GM18873 (cell line): ENCODE data around the gene RBM20.
A peak's percentile ranks its signal among the peaks of the same experiment; 100 is the strongest.
"Not testable (repeated sequence)": the region's sequence is repeated elsewhere in the genome, so short reads cannot be mapped to it uniquely, and the experiment has no call there.

Source experiments
- ATAC-seq: cut with Tn5 transposase; IDR thresholded peaks from one replicate; pipeline ENCODE4 v1.9.1; 2021; ENCODE audit warnings: mild to moderate bottlenecking, moderate library complexity, moderate number of reproducible peaks; ENCODE audit not compliant: unreplicated experiment, low FRiP score

Gene RBM20

DNA sequence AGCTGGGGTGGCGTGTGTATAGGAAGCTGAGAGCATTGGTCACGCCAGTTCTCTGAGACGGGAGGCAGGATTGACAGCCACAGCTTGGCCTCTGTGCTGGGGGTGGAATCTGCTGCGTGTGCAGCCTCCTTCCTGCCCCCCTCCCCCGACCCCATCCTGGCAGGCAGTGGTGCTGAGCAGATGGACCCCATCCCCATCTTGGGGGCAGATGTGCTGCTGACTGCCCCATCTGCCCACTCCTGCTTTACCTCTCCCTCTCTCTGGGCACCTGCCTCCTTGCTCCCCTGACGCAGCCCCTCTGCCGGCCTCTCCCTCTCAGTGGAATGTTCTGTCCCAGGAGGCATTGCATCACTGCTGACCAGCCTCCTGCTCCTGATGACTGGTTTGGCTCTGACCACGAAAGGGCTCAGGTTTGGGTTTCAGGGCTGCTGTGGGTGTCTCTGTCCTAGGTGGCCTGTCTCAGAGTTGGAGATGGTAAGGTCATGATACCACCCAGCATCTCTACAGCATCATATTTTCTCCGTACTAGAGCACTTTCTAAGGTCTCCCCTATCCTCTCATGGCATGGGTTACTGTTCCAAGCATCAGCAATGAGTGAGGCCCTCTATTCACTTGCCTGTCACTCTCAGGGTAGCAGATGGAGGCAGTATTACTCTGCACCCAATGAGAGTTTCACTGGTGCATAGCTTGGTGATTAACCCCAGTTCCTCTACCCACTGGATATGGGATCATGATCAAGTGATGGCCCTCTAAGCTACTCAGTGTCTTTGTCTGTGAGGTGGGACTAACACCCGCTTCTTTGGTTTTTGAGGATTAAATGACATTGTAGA is 81.9 kb downstream of the RBM20 start:
- ATAC-seq, result no peak

DNA sequence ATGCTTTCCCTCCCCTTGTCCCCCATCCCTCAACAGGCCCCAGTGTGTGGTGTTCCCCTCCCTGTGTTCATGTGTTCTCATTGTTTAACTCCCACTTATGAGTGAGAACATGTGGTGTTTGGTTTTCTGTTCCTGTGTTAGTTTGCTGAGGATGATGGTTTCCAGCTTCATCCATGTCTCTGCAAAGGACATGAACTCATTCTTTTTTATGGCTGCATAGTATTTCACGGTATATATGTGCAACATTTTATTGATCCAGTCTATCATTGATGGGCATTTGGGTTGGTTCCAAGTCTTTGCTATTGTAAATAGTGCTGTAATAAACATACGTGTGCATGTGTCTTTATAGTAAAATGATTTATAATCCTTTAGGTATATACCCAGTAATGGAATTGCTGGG is 83.6 kb downstream of the RBM20 start:
- not testable (repeated sequence) for ATAC-seq

DNA sequence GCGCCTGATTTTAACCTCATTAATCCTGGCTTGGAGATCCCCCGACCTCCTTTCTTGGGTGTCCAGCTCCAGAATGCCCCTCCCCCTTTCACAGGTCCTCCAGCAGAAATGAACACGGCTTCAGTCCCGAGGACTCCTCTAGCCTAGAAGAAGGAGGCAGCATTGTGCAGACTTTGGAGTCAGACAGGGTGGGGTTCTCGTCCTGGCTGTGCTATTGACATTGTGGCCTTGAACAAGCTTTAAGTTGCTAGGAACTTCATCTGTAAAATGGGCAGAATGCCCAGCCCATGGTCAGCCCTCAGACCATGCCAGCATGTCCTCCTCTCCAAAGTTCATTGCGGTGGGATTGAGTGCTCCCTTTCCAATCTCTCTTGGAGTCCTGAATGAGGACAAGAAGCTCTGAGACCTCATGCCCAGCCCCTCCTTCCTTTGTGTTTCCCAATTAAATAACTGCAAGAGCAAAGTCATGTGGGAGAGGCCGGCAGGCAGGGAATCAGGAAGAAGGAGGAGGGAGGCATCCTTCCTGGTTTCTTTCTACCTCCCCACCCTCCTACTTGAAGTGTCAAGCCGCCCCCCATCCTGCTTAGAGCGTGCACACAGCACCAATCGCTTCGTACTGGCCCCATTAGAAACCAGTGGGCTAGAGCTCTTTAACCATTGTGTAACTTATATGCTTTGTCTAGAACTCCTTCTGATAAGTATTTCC is 86.4 kb downstream of the RBM20 start:
- no peak for ATAC-seq

DNA sequence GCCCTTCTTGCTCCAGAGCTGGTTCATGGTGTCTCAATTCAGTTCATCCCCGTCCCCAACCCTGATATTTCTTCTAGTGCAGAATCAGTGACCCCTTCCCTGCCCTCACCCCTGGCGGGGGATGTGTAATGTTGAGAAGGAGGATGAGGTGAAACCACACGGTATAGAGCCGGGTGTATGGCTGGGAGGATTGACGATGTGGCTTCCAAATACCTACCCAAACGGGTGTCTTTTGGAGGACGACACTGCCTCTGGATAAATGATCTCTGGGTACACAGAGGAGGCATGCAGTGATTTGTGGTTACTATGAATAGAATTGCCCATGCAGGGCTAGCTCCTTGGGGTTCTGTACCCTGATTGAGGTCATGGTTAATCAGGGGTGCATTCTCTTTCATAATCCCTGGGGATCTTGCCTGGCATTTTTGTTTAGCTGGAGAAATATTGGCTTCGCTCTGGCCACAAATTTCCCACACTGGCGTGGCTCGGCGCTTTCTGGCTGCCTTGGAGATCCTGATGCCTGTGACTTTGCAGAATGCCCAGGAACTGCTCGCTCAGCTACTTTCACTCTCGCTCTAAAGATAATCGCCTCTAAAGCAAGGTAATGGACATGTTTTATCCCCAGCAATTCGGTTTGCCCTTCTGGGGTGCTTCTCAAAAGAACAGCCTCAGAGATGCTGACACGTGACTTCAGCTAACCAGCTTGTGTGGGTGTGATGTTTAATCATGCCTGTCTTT is 89.2 kb downstream of the RBM20 start:
- ATAC-seq, result no peak

DNA sequence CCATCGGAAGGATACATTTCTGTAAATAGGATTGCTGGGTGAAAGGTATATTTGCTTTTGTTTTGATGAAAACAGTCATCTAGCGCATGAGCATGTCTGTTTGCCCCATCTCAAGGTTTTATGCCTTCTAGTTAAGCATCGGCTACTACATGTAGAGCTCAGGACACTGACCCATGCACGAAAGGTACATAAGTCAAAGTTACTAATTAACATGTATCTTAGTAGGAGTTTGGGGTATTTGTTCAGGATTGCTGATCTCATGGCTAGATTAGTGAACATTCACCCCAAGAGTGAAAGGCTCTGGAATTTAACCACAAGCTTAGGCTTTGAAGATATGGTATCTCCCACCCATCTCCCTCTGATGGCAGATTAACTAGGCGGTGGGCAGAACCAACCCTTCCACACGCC is 91.5 kb downstream of the RBM20 start:
- ATAC-seq, result no peak

DNA sequence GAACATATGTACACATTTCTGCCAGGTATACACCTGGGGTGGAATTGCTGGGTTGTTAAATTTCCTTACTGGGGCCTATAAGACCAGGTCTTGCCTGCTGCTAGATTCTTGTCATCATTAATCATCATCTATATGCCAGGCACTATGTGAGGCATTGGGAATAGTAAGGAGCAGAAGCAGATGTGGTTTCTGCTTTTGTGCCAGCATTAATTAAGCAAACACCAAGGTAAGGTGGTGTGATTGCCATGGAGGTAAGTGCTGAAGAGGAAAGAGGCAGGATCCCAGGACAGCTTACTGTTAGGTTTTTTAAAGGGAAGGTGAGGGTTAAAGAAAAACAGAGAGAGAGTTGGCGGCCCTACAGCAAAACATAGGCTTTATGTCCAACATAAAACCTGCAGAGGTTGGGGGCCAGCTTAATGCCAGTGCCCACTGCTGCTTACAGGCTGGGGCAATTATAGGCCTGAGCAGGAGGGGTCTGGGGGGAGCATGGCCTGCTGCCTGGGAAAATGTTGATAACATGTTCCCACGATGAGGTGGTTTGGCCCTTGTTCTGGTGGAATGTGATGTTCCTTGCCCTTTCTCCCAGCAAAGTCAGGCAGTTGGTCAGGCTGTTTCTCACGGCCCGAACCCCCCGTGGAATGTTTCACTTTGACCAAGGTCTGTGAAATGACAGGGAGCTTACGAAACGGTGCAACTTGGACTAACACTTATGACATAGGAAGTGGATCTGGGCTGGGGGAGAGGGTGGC is 93.9 kb downstream of the RBM20 start:
- no peak for ATAC-seq

DNA sequence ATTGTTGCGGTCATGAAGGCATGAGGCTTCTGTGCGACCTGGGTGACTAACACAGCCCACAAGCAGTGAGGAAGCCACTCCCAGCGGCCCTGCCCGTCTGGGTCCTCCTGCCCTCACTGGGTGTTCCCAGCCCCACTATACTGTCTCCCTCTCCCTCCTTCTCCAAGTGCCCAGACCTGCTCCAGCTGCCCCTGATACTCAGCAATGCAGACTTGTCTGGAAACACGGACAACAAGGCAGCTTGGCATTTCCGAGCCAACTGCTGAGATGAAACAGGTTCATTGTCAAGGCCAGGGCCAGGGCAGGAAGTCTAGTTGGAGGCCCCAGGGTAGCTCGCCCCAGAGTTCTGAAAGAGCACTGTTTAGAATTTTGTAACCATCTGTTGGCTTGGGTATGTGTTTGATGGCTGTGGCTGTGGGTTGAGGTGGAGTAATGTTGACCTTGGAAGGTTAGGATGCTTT is 95.7 kb downstream of the RBM20 start:
- no peak for ATAC-seq

DNA sequence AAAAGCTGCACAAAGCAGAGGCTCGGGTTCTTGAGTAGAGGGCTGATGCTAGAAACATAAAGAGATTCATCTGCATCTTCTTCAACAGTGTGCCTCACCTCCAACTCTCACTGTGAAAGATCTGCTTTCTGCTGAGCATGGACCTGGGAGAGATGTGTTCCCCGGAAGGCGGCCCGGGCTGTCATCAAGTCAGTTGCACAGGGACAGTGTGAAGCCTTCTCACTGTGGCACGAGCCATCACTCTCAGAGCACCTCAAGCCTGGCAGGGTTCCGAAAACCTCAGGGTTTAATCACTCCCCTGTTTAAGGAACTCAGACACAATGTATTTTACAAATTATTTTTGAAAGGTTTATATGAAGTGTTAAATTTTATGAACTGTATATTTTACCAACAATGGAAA is 98.7 kb downstream of the RBM20 start:
- no peak for ATAC-seq

DNA sequence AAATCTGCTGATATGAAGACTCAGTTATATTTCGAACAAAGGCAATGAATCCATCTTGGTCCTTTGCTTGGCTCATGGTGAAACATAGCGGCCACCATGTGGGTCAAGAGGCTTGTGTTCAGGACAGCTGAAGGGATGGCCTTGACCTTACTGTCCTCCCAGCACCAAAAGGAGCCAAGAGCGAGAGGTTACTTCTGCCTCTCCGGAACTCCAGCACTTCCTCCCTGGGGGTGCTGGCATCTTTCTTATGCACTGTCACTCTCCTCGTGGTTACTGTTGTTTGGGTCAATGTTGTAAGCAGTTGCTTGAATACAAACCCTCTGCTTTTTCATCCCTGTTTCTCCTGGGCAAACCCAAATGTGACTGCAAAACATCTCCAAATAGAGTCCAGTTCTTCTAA is 100.6 kb downstream of the RBM20 start:
- ATAC-seq, result no peak

DNA sequence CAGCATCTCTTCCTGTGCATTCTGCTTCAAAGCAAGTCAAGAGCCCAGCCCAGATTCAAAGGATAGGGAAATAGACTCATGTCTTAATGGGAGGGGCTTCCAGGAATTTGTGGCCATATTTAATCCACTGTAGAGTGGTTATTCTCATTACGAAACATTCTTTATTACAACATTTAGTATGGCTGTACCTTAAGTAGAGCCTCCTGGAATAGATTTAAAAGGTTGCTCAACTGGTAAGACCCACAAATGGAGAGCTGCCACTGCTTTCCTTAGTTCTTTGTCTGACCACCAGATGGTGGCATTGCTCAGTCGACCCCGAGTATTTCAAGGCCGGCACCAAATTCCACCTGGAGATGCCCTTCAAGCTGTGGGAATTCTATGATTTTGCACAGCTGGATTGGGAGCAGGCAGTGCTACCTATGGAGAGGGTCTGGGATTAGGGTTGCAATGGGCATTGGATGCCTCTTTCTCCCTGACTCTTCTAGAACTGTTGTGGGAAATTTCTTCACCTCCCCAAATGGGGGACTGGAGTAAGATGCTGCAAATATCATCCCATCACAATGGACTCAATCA is 102.2 kb downstream of the RBM20 start:
- ATAC-seq, result peak; percentile 56

DNA sequence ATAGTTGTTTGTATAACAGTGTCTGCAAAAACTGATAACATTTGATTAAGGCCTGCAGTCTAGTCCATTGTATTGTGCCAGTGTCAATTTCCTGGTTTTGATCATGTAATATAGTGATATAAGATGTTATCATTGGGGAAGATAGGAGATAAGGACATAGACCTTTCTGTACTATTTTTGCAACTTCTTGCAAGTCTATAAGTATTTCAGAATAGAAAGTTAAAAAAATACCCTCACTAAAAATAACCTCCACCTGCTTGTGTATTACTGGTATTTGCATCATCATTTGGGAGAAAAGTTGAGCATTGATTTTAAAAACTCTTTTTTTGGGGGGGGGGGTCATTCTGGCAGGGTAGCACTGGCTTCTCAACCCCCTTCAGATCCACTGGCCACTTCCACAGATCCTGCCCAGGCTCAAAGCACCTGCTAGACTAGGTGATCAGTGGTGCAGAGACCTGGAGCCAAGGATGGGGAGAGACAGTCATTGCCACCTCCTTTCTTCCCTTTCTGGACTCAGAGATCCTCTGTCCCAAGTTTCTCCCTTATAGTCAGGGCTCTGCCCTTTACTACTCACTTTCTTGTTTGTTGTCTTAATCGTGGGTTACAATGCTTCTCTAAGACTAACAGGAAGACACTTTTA is 103.0 kb downstream of the RBM20 start:
- ATAC-seq, result no peak

DNA sequence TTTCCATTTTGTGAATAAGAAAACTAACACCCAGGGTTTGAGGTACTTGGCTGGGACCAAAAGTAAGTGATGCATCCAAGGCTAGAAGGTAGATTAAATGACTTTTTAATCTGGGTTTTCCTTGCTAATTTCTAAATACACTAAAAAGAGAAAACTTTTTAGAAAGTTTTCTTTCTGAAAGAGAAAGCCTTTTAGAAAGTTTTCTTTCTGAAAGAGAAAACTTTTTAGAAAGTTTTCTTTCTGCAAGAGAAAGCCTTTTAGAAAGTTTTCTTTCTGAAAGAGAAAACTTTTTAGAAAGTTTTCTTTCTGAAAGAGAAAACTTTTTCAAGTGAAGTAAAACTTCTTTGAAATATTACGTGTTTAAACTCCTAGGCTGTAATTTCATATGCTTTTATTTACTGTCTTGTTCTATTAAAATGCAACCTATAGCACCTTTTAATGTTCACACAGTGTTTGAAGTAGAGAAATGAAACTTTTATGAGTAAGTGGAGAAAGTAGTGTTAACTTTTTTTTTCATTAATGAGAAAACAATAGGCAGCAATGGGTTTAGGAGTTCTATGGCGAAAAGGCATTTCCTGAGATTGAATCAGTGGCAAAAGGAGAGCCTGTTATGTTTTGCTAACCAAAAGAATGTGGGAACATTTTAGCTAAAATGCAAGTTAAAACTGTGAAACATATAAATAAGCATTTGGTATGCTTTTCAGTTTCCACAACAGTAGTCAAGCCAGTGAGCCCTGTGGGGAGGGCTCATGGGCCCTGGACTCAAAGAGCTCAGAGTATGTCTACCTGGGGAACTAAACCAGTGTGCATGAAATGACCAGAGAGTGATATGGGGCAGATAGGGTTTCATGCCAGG is 103.7 kb downstream of the RBM20 start:
- ATAC-seq, result no peak

DNA sequence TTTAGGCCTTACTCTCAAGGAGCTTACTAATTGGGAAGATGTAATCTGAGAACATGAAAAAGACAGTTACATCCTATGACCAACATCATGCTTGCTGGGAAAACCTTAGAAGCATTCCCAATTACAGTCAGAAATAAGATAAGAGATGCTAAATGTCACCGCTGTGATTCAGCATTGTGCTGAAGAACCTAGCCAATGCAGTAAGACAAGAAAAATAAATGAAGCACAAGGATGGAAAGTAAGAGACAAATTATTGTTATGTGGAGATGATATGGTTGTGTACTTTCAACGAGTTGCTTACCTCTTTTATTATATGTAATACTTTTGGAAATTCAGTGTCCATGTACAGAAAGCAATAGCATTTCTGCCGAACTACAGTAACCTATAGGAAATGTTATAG is 104.8 kb downstream of the RBM20 start:
- ATAC-seq, result no peak

DNA sequence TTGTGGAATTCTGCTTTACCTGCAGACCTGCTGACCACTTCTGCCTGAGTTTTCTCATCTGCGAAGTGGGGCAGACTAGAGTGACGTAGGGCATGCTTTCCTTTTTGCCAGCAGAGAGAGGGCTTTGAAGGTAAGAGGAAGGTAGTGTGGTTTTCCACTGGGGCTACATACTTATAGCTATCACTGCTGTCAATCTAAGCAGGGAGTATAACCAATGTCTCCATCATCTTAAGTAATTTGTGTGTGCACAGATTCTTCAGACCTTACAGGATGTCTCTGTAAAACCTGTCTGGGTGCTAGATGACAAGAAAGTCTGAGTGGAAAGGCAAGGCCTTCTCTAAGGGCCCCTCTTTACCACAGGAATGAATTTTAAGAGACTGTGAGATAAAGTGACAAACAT is 106.8 kb downstream of the RBM20 start:
- ATAC-seq, result no peak

DNA sequence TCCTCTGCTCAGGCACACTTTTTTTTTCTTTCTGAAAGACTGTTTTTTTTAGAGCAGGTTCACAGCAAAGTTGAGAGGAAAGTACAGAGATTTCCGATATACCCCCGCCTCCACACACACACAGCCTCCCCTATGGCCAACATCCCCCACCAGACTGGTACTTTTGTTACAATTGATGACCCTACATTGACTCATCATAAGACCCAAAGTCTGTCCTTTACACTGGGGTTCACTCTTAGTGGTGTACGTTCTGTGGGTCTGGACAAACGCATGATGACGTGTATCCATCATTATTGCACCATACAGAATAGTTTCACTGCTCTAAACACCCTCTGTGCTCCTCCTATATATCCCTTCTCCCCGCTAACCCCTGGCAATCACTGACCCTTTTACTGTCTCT is 107.7 kb downstream of the RBM20 start:
- no peak for ATAC-seq

DNA sequence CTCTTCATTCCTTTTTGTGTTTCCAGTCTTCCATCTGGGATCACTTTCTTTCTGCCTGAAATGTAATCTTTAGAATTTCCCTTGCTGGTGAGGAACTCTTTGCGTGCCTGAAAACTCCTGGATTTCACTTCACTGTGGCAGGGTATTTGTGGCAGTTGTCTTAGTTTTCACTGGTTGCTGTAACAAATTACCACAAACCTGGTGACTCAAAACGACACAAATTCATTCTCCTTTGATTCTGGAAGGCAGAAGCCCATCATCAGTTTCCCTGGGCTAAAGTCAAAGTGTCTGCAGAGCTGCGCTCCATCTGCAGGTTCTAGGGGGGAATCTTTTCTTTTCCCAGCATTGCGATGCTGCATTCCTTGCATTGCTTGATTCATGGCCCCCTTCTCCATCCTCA is 109.3 kb downstream of the RBM20 start:
- no peak for ATAC-seq

DNA sequence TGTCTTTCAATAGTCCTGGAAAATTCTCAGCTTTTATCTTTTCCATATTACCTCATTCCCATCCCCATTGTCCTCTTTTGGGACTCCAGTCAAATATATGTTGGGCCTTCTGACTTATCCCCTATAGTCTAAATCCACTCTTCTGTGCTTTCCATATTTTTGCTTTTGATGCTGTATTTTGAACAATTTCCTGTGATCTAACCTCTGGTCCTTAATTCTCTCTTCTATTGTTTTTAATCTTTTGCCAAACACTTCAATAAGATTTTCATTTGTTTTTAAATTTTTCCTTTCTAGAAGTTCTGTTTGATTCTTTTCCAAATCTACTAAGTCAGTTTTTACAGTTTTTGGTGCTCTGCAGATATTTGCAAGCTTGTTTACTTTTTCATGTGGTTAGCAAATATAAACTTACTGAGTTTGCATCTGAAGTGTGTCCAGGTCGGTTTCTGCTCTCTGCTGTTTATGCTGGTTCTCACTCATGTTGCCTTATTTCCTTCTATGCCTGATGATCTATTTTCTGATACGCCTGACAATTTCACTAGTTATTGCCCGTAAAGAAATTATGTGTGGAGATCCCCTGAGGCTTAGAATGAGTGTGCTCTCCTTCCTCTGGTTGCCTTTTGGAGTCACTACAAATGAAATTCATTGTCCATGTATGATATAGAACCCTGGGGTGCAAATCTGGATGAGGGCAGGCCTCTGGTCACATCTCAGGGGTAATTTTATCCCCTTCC is 110.4 kb downstream of the RBM20 start:
- no peak for ATAC-seq

DNA sequence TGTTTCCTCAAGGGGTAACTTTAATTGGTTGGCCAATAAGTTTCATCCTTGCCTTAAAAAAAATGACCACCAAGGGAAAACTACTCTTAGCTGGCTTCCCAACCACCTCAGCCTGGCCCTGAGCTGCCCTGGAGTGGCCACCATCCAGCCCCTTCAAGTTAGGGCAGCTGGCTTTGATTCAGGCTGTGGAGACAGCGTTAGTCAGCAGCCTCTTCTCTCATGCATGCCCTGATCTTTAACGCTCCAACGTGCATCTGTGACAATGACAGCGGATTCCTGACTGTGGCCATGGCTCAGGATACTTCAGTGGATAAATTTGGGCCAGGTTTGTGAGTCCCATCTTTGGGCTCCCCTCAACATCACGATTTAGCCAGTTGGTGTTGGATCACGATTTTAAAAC is 111.6 kb downstream of the RBM20 start:
- ATAC-seq, result no peak
